Coronary artery (tissue), 2 donors: ENCODE results near the gene FER.

Source experiments
- DNase-seq: peaks from one replicate; pipeline ENCODE4 v3.0.0-alpha.2; 2017; ENCODE audit warnings: low spot score
- H3K27ac ChIP-seq, 2 donors: fragments of 200-600 bp; sonication (generic); one replicate each; pipeline ENCODE4 v1.5.1; 2016 to 2019
- H3K4me3 ChIP-seq: fragments of 200-600 bp; sonication (generic); 2 replicates; pipeline ENCODE4 v1.5.1; 2016; ENCODE audit warnings: mild to moderate bottlenecking, moderate library complexity
- CTCF ChIP-seq: fragments of 200-600 bp; sonication (generic); IDR thresholded peaks from one replicate; pipeline ENCODE4 v1.5.1; 2019; ENCODE audit warnings: antibody characterized with exemption

The FER gene

GRCh38 chr5:109234381-109234780 lies 486.7 kb downstream of the FER start:
- TF ChIP-seq CTCF = no peak
- Histone ChIP-seq H3K27ac (no peak overlapping the region), H3K4me3 (no peak overlapping the region)
- no peak for DNase-seq

GRCh38 chr5:109239456-109239855 lies 491.8 kb downstream of the FER start:
- Histone ChIP-seq H3K27ac (no peak overlapping the region), H3K4me3 (no peak overlapping the region)
- TF ChIP-seq CTCF = no peak
- DNase-seq = no peak

GRCh38 chr5:109242518-109242917 lies 494.8 kb downstream of the FER start:
- no peak for DNase-seq
- Histone ChIP-seq H3K27ac (no peak overlapping the region), H3K4me3 (no peak overlapping the region)
- no peak for TF ChIP-seq CTCF

GRCh38 chr5:109246395-109246794 lies 498.7 kb downstream of the FER start:
- Histone ChIP-seq H3K27ac (no peak overlapping the region), H3K4me3 (no peak overlapping the region)
- no peak for TF ChIP-seq CTCF
- no peak for DNase-seq
